Sigmoid colon (tissue), 7 donors: ENCODE data around the gene KCNJ9. TPM values are rescaled to one million over a fixed set of nuclear protein-coding genes. Genes with fewer than 3 reads are reported as not detected.

Experiments
- DNase-seq: peaks from one replicate; pipeline ENCODE4 v3.0.0-alpha.2; 2019
- H3K27ac ChIP-seq, 4 donors: fragments of 200-600 bp; sonication (generic); one replicate each; pipeline ENCODE4 v1.5.1; 2016 to 2019; ENCODE audit warnings: mild to moderate bottlenecking in 1 of 4
- H3K27me3 ChIP-seq, 3 donors: fragments of 200-600 bp; sonication (generic); one replicate each; pipeline ENCODE4 v1.5.1; 2019; ENCODE audit warnings: mild to moderate bottlenecking in 1 of 3
- H3K36me3 ChIP-seq, 4 donors: fragments of 200-600 bp; sonication (generic); one replicate each; pipeline ENCODE4 v1.5.1; 2016 to 2019
- H3K4me1 ChIP-seq, 4 donors: fragments of 200-600 bp; sonication (generic); one replicate each; pipeline ENCODE4 v1.5.1; 2017 to 2019
- H3K4me3 ChIP-seq, 4 donors: fragments of 200-600 bp; sonication (generic); one replicate each; pipeline ENCODE4 v1.5.1; 2017 to 2019; ENCODE audit warnings: mild to moderate bottlenecking in 2 of 4, moderate library complexity in 1 of 4
- H3K9me3 ChIP-seq, 4 donors: fragments of 200-600 bp in 3 of 4; sonication (generic) in 3 of 4; one replicate each; pipeline versions ENCODE4 v1.5.1 to v1.6.1; 2013 to 2019
- CTCF ChIP-seq, 4 experiments: fragments of 450-650 bp in 3 of 4; fragments of 200-600 bp in 1 of 4; IDR thresholded peaks; one replicate each; pipeline ENCODE4 v1.5.1; 2016 to 2019; ENCODE audit warnings: antibody characterized with exemption in 4 of 4, mild to moderate bottlenecking in 3 of 4, moderate library complexity in 2 of 4
- EP300 ChIP-seq, 4 donors: sonication (generic); formaldehyde crosslinking; IDR thresholded peaks; one replicate each; pipeline ENCODE4 v1.6.1; 2017; ENCODE audit warnings: antibody characterized with exemption in 4 of 4
- POLR2A ChIP-seq, 2 donors: fragments of 450-650 bp; IDR thresholded peaks; one replicate each; pipeline ENCODE4 v1.6.1; 2016; ENCODE audit warnings: antibody characterized with exemption in 2 of 2, mild to moderate bottlenecking in 2 of 2, moderate library complexity in 2 of 2
- POLR2AphosphoS5 ChIP-seq, 4 donors: sonication (generic); formaldehyde crosslinking; IDR thresholded peaks; one replicate each; pipeline ENCODE4 v1.6.1; 2017; ENCODE audit warnings: antibody characterized with exemption in 4 of 4
- WGBS, 2 donors: extraction: QIAGEN DNeasy Blood & Tissue Kit; methylation state at CpG; one replicate each; pipeline ENCODE4 v1.1.7; 2013; 5-methylcytosine and 5-hydroxymethylcytosine counted together
- intact Hi-C: fragments of 100-400 bp; cut with DNase I; formaldehyde crosslinking; loops from one replicate; pipeline ENCODE4 v1.15.1; 2023
- polyA plus RNA-seq, 3 donors: library from polyadenylated mRNA; stranded (reverse); fragments of 200-250 nt; gene quantifications; one replicate each; pipeline ENCODE4 v1.2.3, GENCODE V29; 2013
- total RNA-seq, 4 donors: library from RNA; depleted of rRNA; stranded (reverse); fragments of >200 nt; gene quantifications; one replicate each; pipeline ENCODE4 v1.1.0, GENCODE V29; 2016
- donor health status: healthy with polysubstance abuse.
- donor health status: Bipolar disorder and iron deficiency.
- donor health status: healthy.

The KCNJ9 gene
- total and polyA plus RNA-seq, 7 donors, result under 0.01 to 0.36 (median 0.27) TPM; not detected in 2

DNA sequence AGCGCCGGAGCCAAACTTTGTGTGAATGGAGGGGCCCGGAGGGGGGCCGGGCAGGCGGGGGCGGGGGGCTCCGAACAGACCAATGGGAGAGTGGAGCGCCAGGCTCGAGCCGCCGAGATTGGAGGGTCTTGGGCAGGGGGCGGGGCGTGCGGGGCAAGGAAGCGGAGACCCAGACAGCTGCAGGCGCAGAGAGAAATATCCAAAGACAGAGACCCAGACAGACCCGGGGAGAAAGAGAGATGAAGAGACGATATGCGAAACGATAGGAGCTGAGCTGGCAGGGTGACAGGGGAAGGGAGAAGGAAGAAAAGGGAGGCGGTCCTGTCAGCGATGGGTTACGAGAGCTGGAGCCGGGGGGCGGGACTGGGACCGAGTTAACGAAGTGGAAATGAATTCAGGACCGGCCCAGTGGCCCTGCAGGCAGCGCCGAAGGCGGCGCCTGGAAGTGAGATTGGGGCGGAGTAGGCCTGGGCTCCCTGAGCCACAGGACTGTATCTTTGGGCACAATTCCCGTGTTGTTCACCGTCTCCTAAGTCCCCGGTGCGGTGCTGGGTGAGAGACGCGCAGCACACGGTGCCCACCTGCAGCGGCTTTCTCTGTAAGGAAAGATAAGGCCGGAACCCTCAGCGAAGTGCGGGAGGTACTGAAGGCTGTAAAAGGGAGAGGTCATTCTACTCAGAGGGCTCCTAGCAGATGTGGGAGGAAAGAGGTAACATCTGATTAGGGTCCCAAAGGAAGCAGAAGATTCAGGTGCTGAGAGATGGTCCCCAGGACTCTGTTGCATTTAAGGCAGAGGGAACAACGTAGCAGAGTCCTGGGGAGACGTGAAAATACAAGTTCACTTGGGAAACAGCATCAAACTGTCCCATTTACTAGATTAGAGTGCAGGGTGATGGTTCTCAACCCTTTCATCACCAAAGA is 10.8 kb upstream of the KCNJ9 start:
- H3K4me3 ChIP-seq, result peak overlapping the region; percentile 31 to 59 (median 54)
- intact Hi-C loops, result no loop called here
- H3K9me3 ChIP-seq, result no peaks in the 10 kb centered on the region
- H3K4me1 ChIP-seq, result peaks cover 0 to 13% (median 11%) of the 10 kb centered on the region in 4 donors
- peak; percentile 88 for DNase-seq
- H3K27ac ChIP-seq, result peak overlapping the region in 2 of 4 donors; percentile 39 to 68
- no peak for TF ChIP-seq CTCF (IDR thresholded peaks at IDR 0.05)
- TF ChIP-seq POLR2A (IDR thresholded peaks at IDR 0.05), result no peak
- TF ChIP-seq EP300 (IDR thresholded peaks at IDR 0.05), result no peak
- TF ChIP-seq POLR2AphosphoS5 (IDR thresholded peaks at IDR 0.05), result peak in 1 of 4 donors; percentile 43
- 1 to 2% methylated on average over 46 of the region's 46 CpGs for whole genome bisulfite sequencing, 2 donors
- H3K36me3 ChIP-seq, result no peaks in the 10 kb centered on the region
- no peaks in the 10 kb centered on the region for H3K27me3 ChIP-seq

DNA sequence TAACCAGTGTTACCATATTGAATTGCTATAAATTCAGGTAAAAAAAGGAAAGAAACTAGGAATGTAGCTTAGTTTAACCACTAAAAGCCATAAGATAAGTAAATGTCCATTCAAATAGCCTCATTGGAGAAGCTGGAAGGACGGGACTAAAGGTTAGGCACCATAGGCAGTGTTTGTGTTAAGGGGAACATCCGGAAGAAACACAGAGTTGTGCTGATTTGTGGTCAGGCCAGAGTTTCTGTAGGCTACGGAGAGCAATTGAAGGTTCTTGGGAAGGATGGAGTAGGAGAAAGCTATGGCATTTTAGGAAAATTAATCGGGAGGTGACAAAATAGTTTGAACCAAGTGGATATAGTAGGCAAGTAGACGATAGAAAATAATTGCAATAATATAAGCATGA is 10.0 kb upstream of the KCNJ9 start:
- Histone ChIP-seq H3K27me3 (no peaks in the 10 kb centered on the region), H3K4me3 (no peak overlapping the region), H3K9me3 (no peaks in the 10 kb centered on the region), H3K27ac (no peak overlapping the region), H3K36me3 (no peaks in the 10 kb centered on the region), H3K4me1 (peaks cover 0 to 13% (median 11%) of the 10 kb centered on the region in 4 donors)
- no peak for DNase-seq
- no peak for TF ChIP-seq POLR2AphosphoS5 (IDR thresholded peaks at IDR 0.05)
- no peak for TF ChIP-seq EP300 (IDR thresholded peaks at IDR 0.05)
- no peak for TF ChIP-seq POLR2A (IDR thresholded peaks at IDR 0.05)
- TF ChIP-seq CTCF (IDR thresholded peaks at IDR 0.05), result no peak
- intact Hi-C loops, result no loop called here
- WGBS, 2 donors, result 86% methylated on average over 5 of the region's 5 CpGs

GRCh38 chr1:160074865-160075264 is 6.5 kb upstream of the KCNJ9 start:
- TF ChIP-seq EP300 (IDR thresholded peaks at IDR 0.05) (no peak), POLR2AphosphoS5 (IDR thresholded peaks at IDR 0.05) (no peak), CTCF (IDR thresholded peaks at IDR 0.05) (no peak), POLR2A (IDR thresholded peaks at IDR 0.05) (no peak)
- 72 to 79% methylated on average over 4 of the region's 4 CpGs for WGBS, 2 donors
- no peak for DNase-seq
- Histone ChIP-seq H3K27ac (no peak overlapping the region), H3K4me3 (no peak overlapping the region), H3K4me1 (peaks cover 0 to 10% (median 8%) of the 10 kb centered on the region in 4 donors), H3K27me3 (peaks cover 0 to 12% (median 12%) of the 10 kb centered on the region in 3 donors), H3K9me3 (no peaks in the 10 kb centered on the region), H3K36me3 (no peaks in the 10 kb centered on the region)
- intact Hi-C loops, result no loop called here

- no peaks in the 10 kb centered on the region for H3K36me3 ChIP-seq
- DNase-seq, result no peak
- H3K4me3 ChIP-seq, result no peak overlapping the region
- 66 to 69% methylated on average over 2 of the region's 2 CpGs for WGBS, 2 donors
- H3K4me1 ChIP-seq, result peaks cover 0 to 3% (median 2%) of the 10 kb centered on the region in 4 donors
- no peaks in the 10 kb centered on the region for H3K9me3 ChIP-seq
- no peak for TF ChIP-seq EP300 (IDR thresholded peaks at IDR 0.05)
- no peak for TF ChIP-seq POLR2A (IDR thresholded peaks at IDR 0.05)
- no peak for TF ChIP-seq CTCF (IDR thresholded peaks at IDR 0.05)
- TF ChIP-seq POLR2AphosphoS5 (IDR thresholded peaks at IDR 0.05), result no peak
- peaks cover 0 to 14% (median 14%) of the 10 kb centered on the region in 3 donors for H3K27me3 ChIP-seq
- no peak overlapping the region for H3K27ac ChIP-seq
- intact Hi-C loops, result no loop called here
Measured at GRCh38 chr1:160075836-160076235, 5.5 kb upstream of the KCNJ9 start.
